NOMO-1 treated with DMSO at 0.1 percent for 48 hours (cell line): ENCODE measurements around the gene GPR39.

Experiments used
- DNase-seq: peaks from one replicate; lab custom pipeline; 2025; ENCODE audit not compliant: unreplicated experiment; lab: John Stamatoyannopoulos, UW

The GPR39 gene

GRCh38 chr2:132633635-132634034 lies 217.0 kb downstream of the GPR39 start:
- DNase-seq, result no peak

GRCh38 chr2:132636346-132636745 lies 219.7 kb downstream of the GPR39 start:
- DNase-seq, result no peak

GRCh38 chr2:132638313-132639040 lies 221.9 kb downstream of the GPR39 start:
- DNase-seq, result no peak

- DNase-seq, result no peak
Observed at GRCh38 chr2:132640116-132640515, 223.5 kb downstream of the GPR39 start.

GRCh38 chr2:132641819-132642218 lies 225.2 kb downstream of the GPR39 start:
- no peak for DNase-seq

GRCh38 chr2:132642415-132642814 lies 225.8 kb downstream of the GPR39 start:
- DNase-seq, result no peak

- DNase-seq, result no peak
Observed at GRCh38 chr2:132645176-132645575, 228.6 kb downstream of the GPR39 start.

GRCh38 chr2:132645722-132646539 lies 229.3 kb downstream of the GPR39 start:
- peak; percentile 21 for DNase-seq

GRCh38 chr2:132646540-132647108 lies 230.0 kb downstream of the GPR39 start:
- DNase-seq, result no peak

- no peak for DNase-seq
Observed at GRCh38 chr2:132651115-132652045, 234.8 kb downstream of the GPR39 start.

- no peak for DNase-seq
Observed at GRCh38 chr2:132652474-132652873, 235.9 kb downstream of the GPR39 start.

- no peak for DNase-seq
Observed at GRCh38 chr2:132654335-132654734, 237.7 kb downstream of the GPR39 start.

GRCh38 chr2:132654968-132655367 lies 238.4 kb downstream of the GPR39 start:
- DNase-seq, result no peak

GRCh38 chr2:132656266-132656975 lies 239.8 kb downstream of the GPR39 start:
- no peak for DNase-seq

- no peak for DNase-seq
Observed at GRCh38 chr2:132659331-132659730, 242.7 kb downstream of the GPR39 start.

GRCh38 chr2:132662732-132663131 lies 246.1 kb downstream of the GPR39 start:
- DNase-seq, result no peak

GRCh38 chr2:132664096-132664495 lies 247.5 kb downstream of the GPR39 start:
- DNase-seq, result no peak

GRCh38 chr2:132665401-132666140 lies 249.0 kb downstream of the GPR39 start:
- no peak for DNase-seq

- DNase-seq, result no peak
Observed at GRCh38 chr2:132667706-132668105, 251.1 kb downstream of the GPR39 start.
